ENCODE results near the gene HRH1.

GRCh38 chr3:11306817-11307589 is 152.7 kb downstream of the HRH1 start:
- TF ChIP-seq POLR2A (IDR thresholded peaks at IDR 0.05; ENCODE audit: low read depth) (no peak), EP300 (IDR thresholded peaks at IDR 0.05) (no peak), POLR2AphosphoS5 (IDR thresholded peaks at IDR 0.05) (no peak)
- TF ChIP-seq, protein P1, sequence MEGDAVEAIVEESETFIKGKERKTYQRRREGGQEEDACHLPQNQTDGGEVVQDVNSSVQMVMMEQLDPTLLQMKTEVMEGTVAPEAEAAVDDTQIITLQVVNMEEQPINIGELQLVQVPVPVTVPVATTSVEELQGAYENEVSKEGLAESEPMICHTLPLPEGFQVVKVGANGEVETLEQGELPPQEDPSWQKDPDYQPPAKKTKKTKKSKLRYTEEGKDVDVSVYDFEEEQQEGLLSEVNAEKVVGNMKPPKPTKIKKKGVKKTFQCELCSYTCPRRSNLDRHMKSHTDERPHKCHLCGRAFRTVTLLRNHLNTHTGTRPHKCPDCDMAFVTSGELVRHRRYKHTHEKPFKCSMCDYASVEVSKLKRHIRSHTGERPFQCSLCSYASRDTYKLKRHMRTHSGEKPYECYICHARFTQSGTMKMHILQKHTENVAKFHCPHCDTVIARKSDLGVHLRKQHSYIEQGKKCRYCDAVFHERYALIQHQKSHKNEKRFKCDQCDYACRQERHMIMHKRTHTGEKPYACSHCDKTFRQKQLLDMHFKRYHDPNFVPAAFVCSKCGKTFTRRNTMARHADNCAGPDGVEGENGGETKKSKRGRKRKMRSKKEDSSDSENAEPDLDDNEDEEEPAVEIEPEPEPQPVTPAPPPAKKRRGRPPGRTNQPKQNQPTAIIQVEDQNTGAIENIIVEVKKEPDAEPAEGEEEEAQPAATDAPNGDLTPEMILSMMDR (IDR thresholded peaks at IDR 0.05) = no peak

Data from esophagus muscularis mucosa (tissue), 4 donors.